Measurements from ENCODE around the gene TIE1.

TIE1 gene

GRCh38 chr1:43293896-43294760, 6.7 kb upstream of the TIE1 start:
- no peak for DNase-seq (ENCODE audit: low read depth, low spot score)
- H3K27ac ChIP-seq: no peak overlapping the region
- TF ChIP-seq EZH2 (IDR thresholded peaks at IDR 0.05): no peak
- no peak for TF ChIP-seq POLR2AphosphoS5 (IDR thresholded peaks at IDR 0.05; ENCODE audit: borderline replicate concordance, low read depth, low read length)
- no peak for TF ChIP-seq FOXP2 (optimal IDR thresholded peaks at IDR 0.05; ENCODE audit: control extremely low read depth, extremely low read length, insufficient read depth)

GRCh38 chr1:43294761-43295160, 6.0 kb upstream of the TIE1 start:
- no peak overlapping the region for H3K4me3 ChIP-seq
- TF ChIP-seq EZH2 (IDR thresholded peaks at IDR 0.05) (no peak), POLR2AphosphoS5 (IDR thresholded peaks at IDR 0.05; ENCODE audit: borderline replicate concordance, low read depth, low read length) (no peak), FOXP2 (optimal IDR thresholded peaks at IDR 0.05; ENCODE audit: control extremely low read depth, extremely low read length, insufficient read depth) (no peak)
- DNase-seq (ENCODE audit: low read depth, low spot score): no peak

More at GRCh38 chr1:43293896-43294760, 6.7 kb upstream of the TIE1 start:
- no peak overlapping the region for H3K4me3 ChIP-seq
- H3K9ac ChIP-seq (ENCODE audit: insufficient read length): no peak overlapping the region
- no peaks in the 10 kb centered on the region for H3K36me3 ChIP-seq (ENCODE audit: insufficient read depth, low read length)
- no peaks in the 10 kb centered on the region for H3K9me3 ChIP-seq (ENCODE audit: low read depth, low read length)

DNA sequence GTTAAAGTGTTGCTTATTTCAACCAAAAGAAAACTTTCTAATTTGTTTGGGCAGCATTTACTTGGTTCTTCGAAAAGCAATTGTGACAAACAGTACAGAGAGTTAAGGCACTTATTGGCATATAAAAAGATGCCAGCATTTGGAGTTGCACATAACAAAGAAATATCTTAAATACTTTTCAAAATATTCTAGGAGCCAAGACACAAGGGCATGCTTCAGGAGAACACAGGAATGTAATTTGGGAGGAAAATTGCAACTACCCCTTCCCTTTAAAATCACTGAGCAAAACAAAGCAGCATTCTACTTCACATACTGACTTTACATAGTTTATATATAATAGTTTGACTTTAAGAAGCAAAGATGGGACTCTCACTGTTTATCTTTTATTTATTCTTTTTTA, 4.6 kb upstream of the TIE1 start:
- Histone ChIP-seq H3K9ac (ENCODE audit: insufficient read length) (no peak overlapping the region), H3K4me3 (no peak overlapping the region), H3K9me3 (ENCODE audit: low read depth, low read length) (no peaks in the 10 kb centered on the region), H3K36me3 (ENCODE audit: insufficient read depth, low read length) (no peaks in the 10 kb centered on the region), H3K27ac (no peak overlapping the region)
- no peak for DNase-seq (ENCODE audit: low read depth, low spot score)
- TF ChIP-seq EZH2 (IDR thresholded peaks at IDR 0.05) (no peak), POLR2AphosphoS5 (IDR thresholded peaks at IDR 0.05; ENCODE audit: borderline replicate concordance, low read depth, low read length) (no peak), FOXP2 (optimal IDR thresholded peaks at IDR 0.05; ENCODE audit: control extremely low read depth, extremely low read length, insufficient read depth) (no peak)

More at GRCh38 chr1:43294761-43295160, 6.0 kb upstream of the TIE1 start:
- no peaks in the 10 kb centered on the region for H3K36me3 ChIP-seq (ENCODE audit: insufficient read depth, low read length)
- H3K27ac ChIP-seq: no peak overlapping the region
- H3K9me3 ChIP-seq (ENCODE audit: low read depth, low read length): no peaks in the 10 kb centered on the region
- H3K9ac ChIP-seq (ENCODE audit: insufficient read length): no peak overlapping the region

DNA sequence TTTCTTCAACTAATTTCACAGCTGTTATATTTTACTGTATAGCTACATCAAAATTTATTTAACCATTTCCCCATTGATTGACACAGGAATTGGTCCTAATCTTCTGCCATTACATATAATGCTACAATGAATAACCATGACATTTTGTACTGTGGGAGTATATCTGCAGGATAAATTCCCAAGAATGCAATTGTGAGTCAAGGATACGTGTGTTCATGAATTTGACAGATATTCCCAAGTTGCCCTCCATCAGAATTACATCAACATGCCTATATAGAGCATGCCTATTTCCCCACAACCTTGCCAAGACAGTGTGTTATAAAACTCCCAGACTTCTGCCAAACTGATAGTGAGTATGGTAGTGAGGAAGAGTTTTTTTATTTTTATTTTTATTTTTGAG, 2.7 kb upstream of the TIE1 start:
- no peak overlapping the region for H3K4me3 ChIP-seq
- no peak overlapping the region for H3K9ac ChIP-seq (ENCODE audit: insufficient read length)
- H3K27ac ChIP-seq: no peak overlapping the region
- DNase-seq (ENCODE audit: low read depth, low spot score): no peak
- TF ChIP-seq POLR2AphosphoS5 (IDR thresholded peaks at IDR 0.05; ENCODE audit: borderline replicate concordance, low read depth, low read length) (no peak), EZH2 (IDR thresholded peaks at IDR 0.05) (no peak), FOXP2 (optimal IDR thresholded peaks at IDR 0.05; ENCODE audit: control extremely low read depth, extremely low read length, insufficient read depth) (no peak)
- no peaks in the 10 kb centered on the region for H3K9me3 ChIP-seq (ENCODE audit: low read depth, low read length)
- H3K36me3 ChIP-seq (ENCODE audit: insufficient read depth, low read length): no peaks in the 10 kb centered on the region

DNA sequence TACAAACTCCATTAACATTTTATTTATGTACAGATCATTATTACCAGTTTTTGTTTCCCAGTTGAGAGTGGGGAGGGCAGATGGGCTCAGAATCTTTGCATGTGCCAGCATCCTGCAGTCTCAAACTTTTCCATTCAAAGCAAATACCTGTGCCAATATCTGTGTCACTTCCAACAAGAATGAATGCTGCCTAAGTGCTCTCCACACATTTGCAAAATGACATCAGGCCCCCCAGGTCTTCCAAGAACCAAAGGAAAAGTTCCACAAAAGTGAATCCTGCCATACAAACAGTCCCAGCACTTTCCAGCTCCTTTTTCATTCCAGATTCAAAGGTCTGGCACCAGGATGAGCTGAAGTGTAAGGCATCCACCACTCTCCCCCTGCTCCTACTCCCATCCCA, 1.7 kb upstream of the TIE1 start:
- Histone ChIP-seq H3K36me3 (ENCODE audit: insufficient read depth, low read length) (no peaks in the 10 kb centered on the region), H3K9me3 (ENCODE audit: low read depth, low read length) (no peaks in the 10 kb centered on the region), H3K9ac (ENCODE audit: insufficient read length) (no peak overlapping the region), H3K27ac (no peak overlapping the region), H3K4me3 (no peak overlapping the region)
- no peak for DNase-seq (ENCODE audit: low read depth, low spot score)
- TF ChIP-seq POLR2AphosphoS5 (IDR thresholded peaks at IDR 0.05; ENCODE audit: borderline replicate concordance, low read depth, low read length) (no peak), EZH2 (IDR thresholded peaks at IDR 0.05) (no peak), FOXP2 (optimal IDR thresholded peaks at IDR 0.05; ENCODE audit: control extremely low read depth, extremely low read length, insufficient read depth) (no peak)

DNA sequence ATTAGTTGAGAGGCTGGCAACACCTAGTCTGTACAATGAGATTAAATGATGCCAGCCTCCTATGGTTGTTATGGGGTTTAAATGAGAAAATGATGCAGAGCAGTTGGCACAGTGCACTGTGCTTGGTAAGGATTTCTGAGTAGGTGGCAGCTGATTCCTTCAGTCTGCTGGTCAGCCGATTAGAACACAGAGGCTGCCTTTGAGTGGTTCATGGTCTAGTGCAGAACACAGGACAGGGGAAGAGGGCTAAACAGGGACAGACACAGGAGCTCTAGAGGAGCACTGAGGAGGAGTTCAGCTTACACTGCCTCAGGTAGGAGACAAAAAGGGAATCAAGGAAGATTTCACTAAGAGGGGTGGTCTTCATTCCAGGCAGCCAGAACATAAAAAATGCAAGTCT, 1.4 kb downstream of the TIE1 start:
- TF ChIP-seq POLR2AphosphoS5 (IDR thresholded peaks at IDR 0.05; ENCODE audit: borderline replicate concordance, low read depth, low read length): no peak
- no peak for TF ChIP-seq EZH2 (IDR thresholded peaks at IDR 0.05)
- no peak for TF ChIP-seq FOXP2 (optimal IDR thresholded peaks at IDR 0.05; ENCODE audit: control extremely low read depth, extremely low read length, insufficient read depth)

GRCh38 chr1:43302721-43303470, 2.1 kb downstream of the TIE1 start:
- Histone ChIP-seq H3K9me3 (ENCODE audit: low read depth, low read length) (no peaks in the 10 kb centered on the region), H3K9ac (ENCODE audit: insufficient read length) (no peak overlapping the region), H3K27ac (no peak overlapping the region), H3K36me3 (ENCODE audit: insufficient read depth, low read length) (no peaks in the 10 kb centered on the region), H3K4me3 (no peak overlapping the region)
- no peak for DNase-seq (ENCODE audit: low read depth, low spot score)
- TF ChIP-seq EZH2 (IDR thresholded peaks at IDR 0.05) (no peak), POLR2AphosphoS5 (IDR thresholded peaks at IDR 0.05; ENCODE audit: borderline replicate concordance, low read depth, low read length) (no peak), FOXP2 (optimal IDR thresholded peaks at IDR 0.05; ENCODE audit: control extremely low read depth, extremely low read length, insufficient read depth) (no peak)

More for the DNA sequence above, 1.4 kb downstream of the TIE1 start:
- no peaks in the 10 kb centered on the region for H3K36me3 ChIP-seq (ENCODE audit: insufficient read depth, low read length)
- H3K9me3 ChIP-seq (ENCODE audit: low read depth, low read length): no peaks in the 10 kb centered on the region
- no peak overlapping the region for H3K9ac ChIP-seq (ENCODE audit: insufficient read length)
- no peak overlapping the region for H3K27ac ChIP-seq
- H3K4me3 ChIP-seq: no peak overlapping the region
- no peak for DNase-seq (ENCODE audit: low read depth, low spot score)
